ENCODE results near the gene HOXD10.

DNA sequence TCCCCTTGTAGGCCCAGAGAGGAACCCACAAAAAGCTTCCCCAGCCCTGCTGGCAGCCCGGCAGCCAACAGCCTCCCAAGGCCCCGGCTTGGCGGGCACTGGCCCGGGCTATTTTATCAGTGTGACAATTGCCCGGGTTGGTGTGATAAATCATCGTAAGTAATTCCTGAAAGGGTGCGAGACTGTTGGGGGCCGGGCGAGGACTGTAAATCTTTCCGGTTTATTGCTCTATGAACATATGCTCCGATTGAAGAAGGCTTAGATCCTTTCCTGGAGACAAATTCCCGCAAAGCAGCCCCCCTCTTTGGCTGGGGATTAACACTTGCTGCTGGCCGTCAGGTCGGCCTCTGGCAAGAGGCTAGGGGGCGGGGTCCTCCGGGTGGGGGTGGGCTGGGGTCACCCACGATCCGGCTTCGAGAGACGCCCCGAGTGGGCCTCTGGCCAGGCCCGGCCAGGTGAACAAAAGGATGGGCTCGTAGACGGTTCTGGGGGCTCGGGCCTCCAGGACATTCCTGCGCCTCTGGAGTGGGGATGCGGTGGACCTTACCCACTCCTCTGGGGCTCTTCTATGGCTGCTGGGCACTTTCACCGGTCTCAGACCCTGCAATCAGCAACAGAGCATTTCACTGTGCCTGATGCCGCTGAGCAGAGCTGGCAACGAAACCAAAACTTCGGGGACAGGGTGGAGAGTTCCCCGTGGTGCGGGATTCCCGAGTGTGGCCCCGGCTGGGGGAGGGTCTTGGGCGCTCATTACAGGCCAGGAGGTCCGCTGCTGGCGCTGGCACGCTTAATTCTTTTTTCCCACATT is 42.5 kb downstream of the HOXD10 start:
- TF ChIP-seq POLR2AphosphoS5 (IDR thresholded peaks at IDR 0.05; ENCODE audit: borderline replicate concordance, low read depth, low read length) (no peak), EZH2 (IDR thresholded peaks at IDR 0.05) (no peak), FOXP2 (optimal IDR thresholded peaks at IDR 0.05; ENCODE audit: control extremely low read depth, extremely low read length, insufficient read depth) (no peak)

All from SK-N-MC (cell line).